SJSA1 (cell line): ENCODE data around the gene SPACA4. TPM values are rescaled to one million over a fixed set of nuclear protein-coding genes. Genes with fewer than 3 reads are reported as not detected.

Source experiments
- DNase-seq, 2 experiments: peaks; one replicate each; pipeline ENCODE4 v3.0.0-alpha.2; 2015 to 2020; ENCODE audit warnings: low spot score in 2 of 2, low read depth in 1 of 2
- H3K27ac ChIP-seq: fragments of 250-450 bp; sonication (Bioruptor Pico); 2 replicates; pipeline ENCODE4 v1.5.1; 2020; ENCODE audit warnings: mild to moderate bottlenecking, moderate library complexity
- H3K27me3 ChIP-seq: fragments of 250-450 bp; sonication (Bioruptor Pico); replicated peaks from 2 replicates; pipeline ENCODE4 v1.5.1; 2020; ENCODE audit warnings: mild to moderate bottlenecking, moderate library complexity
- H3K36me3 ChIP-seq: fragments of 250-450 bp; sonication (Bioruptor Pico); 2 replicates; pipeline ENCODE4 v1.5.1; 2020; ENCODE audit warnings: mild to moderate bottlenecking
- H3K4me1 ChIP-seq: fragments of 250-450 bp; sonication (Bioruptor Pico); replicated peaks from 2 replicates; pipeline ENCODE4 v1.6.1; 2021; ENCODE audit warnings: mild to moderate bottlenecking
- H3K4me3 ChIP-seq: fragments of 250-450 bp; sonication (Bioruptor Pico); 2 replicates; pipeline ENCODE4 v1.5.1; 2020; ENCODE audit warnings: mild to moderate bottlenecking
- H3K9me3 ChIP-seq: fragments of 250-450 bp; sonication (Bioruptor Pico); replicated peaks from 2 replicates; pipeline ENCODE4 v1.5.1; 2020; ENCODE audit warnings: mild to moderate bottlenecking
- total RNA-seq: library from RNA; depleted of rRNA; stranded (reverse); fragments of >200 nt; shearing (Covaris generic); gene quantifications from 2 replicates; pipeline ENCODE4 v1.2.3, GENCODE V29; 2014

SPACA4 gene
- total RNA-seq, 1 experiment from 2014 or later: not detected

DNA sequence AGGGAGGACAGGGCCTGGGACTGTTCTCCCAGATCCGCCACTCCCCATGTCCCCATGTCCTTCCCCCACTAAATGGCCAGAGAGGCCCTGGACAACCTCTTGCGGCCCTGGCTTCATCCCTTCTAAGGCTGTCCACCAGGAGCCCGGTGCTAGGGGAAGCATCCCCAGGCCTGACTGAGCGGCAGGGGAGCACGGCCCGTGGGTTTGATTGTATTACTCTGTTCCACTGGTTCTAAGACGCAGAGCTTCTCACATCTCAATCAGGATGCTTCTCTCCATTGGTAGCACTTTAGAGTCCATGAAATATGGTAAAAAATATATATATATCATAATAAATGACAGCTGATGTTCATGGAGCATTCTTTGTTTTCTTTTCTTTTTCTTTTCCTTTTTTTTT is 815 bp downstream of the SPACA4 start:
- H3K27me3 ChIP-seq: no peaks in the 10 kb centered on the region
- no peak overlapping the region for H3K27ac ChIP-seq
- no peak overlapping the region for H3K4me3 ChIP-seq
- DNase-seq: no peak
- H3K9me3 ChIP-seq: no peaks in the 10 kb centered on the region
- peaks cover 4% of the 10 kb centered on the region for H3K4me1 ChIP-seq
- H3K36me3 ChIP-seq: no peaks in the 10 kb centered on the region

DNA sequence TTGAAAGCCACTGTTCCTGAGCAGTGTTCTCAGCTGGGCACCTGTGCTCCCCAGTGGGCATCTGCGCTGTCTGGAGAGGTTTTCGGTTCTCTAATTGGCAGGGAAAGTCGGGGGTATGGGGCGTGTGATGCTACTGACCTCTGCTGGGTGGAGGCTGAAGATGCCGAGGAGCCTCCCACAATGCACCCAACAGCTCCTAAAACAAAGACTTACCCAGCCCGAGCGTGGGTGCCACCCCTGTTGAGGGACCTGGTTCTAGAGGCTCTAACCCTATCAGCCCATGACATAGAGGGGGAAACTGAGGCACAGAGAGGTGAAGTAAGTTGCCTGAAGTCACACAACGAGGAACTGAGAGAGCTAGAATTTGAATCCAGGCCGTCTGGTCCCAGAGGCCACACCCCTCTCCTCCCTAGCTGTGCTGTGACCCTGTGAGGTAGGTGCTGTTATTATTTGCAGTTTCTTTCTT is 2.3 kb downstream of the SPACA4 start:
- H3K27me3 ChIP-seq: no peaks in the 10 kb centered on the region
- peak in 1 of 2 experiments; percentile 39 for DNase-seq
- H3K36me3 ChIP-seq: peaks cover 4% of the 10 kb centered on the region
- H3K4me1 ChIP-seq: peaks cover 4% of the 10 kb centered on the region
- no peak overlapping the region for H3K4me3 ChIP-seq
- no peak overlapping the region for H3K27ac ChIP-seq
- H3K9me3 ChIP-seq: no peaks in the 10 kb centered on the region

DNA sequence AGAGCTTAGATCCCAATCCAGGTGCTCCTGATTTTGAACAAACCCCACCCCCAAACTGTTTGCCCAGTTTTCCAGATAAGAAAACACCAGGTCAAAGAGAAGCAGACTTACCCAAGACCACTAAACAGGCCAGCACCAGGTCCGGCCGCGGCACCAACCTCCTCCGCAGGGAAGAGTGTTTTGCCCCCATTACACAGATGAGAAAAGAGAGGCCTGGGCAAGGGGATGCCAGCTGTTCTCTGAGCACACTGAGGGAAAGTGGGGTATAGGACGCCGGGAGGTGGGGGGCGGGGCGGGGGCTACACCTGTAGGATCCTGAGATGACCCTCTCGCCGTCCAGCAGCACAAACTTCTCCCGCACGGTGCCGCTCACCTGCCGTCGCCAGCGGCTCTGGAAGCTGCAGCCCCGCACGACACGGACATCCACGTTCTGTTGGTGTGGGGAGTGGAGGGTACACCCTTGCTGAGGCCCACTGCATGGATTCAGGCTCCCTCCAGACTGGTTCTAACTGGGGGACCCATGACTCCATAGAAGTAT is 3.1 kb downstream of the SPACA4 start:
- H3K4me1 ChIP-seq: peaks cover 4% of the 10 kb centered on the region
- H3K36me3 ChIP-seq: peaks cover 12% of the 10 kb centered on the region
- no peak for DNase-seq
- no peaks in the 10 kb centered on the region; the same call in 1 of the 2 replicates for H3K27me3 ChIP-seq
- no peak overlapping the region for H3K4me3 ChIP-seq
- H3K9me3 ChIP-seq: no peaks in the 10 kb centered on the region
- no peak overlapping the region for H3K27ac ChIP-seq

DNA sequence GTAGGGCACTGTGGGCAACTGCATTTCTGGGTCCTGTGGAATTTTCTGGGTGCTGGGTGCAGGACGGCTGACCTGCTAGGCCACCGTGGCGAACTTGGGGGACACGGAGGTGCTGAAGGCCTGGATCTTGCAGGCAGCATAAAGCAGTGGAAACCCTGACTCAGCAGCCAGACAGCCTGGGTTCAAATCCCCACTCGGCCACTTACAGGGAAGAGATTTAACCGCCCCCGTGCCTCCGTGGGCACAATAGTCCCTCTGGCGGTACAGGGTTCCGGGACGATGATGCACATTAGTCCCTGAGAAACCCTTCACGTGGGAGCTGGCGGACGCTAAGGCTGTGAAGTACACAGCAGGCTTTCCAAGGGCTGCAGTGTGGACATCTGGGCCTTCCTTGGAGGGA is 5.3 kb downstream of the SPACA4 start:
- Histone ChIP-seq H3K36me3 (peaks cover 34% of the 10 kb centered on the region), H3K4me1 (peaks cover 4% of the 10 kb centered on the region), H3K9me3 (no peaks in the 10 kb centered on the region), H3K27ac (no peak overlapping the region), H3K4me3 (no peak overlapping the region), H3K27me3 (no peaks in the 10 kb centered on the region; the same call in 1 of the 2 replicates)
- no peak for DNase-seq

DNA sequence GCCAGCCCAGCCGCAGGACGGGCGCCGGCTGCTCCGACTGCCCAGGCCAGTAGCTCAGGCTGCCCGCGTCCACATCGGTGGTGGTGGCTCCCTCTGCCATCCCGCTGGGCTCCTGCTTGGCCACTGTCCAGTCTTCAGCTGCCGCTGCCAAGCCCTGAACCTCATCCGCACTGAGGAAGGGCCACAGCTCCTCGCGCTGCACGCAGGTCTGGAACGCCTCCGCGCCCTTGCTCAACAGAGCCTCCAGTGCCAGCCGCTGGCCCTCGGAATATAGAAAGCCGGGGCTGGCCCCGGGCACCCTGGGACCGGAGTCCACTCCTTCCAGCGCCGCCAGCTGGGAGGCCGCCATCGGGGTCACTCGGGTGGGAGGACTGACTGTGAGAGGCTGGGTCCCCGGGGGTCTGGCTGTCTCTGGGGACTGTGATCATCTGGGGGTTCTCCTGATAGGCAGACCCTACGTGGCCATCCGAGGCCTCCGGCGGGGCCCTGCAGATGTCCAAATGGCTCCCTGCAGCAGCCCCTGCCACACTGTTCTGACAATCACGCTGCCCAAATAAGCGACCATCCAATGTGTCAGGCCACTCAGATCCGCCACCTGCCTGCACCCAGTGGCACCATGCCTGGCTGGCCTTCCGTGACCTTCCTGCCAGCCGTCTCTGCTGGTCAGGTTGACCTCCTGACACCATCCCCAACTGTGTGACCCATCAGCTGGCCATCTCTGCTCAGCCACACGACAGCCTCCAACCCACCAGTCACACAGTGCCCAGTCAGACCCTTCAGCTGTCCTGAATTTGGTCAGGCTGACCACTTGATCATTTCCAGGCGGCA is 6.7 kb downstream of the SPACA4 start:
- Histone ChIP-seq H3K36me3 (peaks cover 48% of the 10 kb centered on the region), H3K4me3 (no peak overlapping the region), H3K27me3 (no peaks in the 10 kb centered on the region; the same call in 1 of the 2 replicates), H3K9me3 (no peaks in the 10 kb centered on the region), H3K4me1 (peaks cover 15% of the 10 kb centered on the region), H3K27ac (no peak overlapping the region)
- no peak for DNase-seq

DNA sequence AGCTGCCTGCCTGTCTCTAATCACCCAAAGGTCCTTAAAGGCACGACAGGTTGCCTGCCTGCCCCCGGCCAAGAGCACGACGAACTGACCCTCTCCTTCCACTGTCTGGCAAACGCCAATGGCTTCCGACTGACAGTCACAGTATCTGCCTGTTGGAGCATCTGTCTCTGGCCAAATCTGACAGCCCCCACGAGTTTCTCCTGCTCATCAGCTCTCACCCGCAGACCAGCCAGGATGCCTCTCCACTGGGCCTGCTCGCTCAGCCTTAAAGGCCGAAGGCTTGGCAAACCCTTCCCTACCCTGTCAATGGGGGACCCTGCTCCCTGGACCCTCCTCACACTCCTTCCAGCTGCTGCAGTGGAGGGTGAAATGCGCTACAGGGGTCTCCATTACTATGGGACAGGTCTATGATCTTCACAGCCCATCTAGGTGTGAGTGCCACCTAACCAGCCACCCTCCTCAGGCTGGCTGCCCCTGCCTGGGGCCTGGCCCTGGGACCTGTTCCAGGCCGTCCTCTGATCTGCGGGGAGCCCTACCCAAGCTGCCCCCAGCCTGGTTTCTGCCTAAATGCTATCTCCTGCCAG is 7.4 kb downstream of the SPACA4 start:
- Histone ChIP-seq H3K4me1 (peaks cover 12% of the 10 kb centered on the region), H3K9me3 (no peaks in the 10 kb centered on the region), H3K36me3 (peaks cover 53% of the 10 kb centered on the region), H3K27me3 (no peaks in the 10 kb centered on the region; the same call in 1 of the 2 replicates), H3K27ac (no peak overlapping the region), H3K4me3 (no peak overlapping the region)
- no peak for DNase-seq

DNA sequence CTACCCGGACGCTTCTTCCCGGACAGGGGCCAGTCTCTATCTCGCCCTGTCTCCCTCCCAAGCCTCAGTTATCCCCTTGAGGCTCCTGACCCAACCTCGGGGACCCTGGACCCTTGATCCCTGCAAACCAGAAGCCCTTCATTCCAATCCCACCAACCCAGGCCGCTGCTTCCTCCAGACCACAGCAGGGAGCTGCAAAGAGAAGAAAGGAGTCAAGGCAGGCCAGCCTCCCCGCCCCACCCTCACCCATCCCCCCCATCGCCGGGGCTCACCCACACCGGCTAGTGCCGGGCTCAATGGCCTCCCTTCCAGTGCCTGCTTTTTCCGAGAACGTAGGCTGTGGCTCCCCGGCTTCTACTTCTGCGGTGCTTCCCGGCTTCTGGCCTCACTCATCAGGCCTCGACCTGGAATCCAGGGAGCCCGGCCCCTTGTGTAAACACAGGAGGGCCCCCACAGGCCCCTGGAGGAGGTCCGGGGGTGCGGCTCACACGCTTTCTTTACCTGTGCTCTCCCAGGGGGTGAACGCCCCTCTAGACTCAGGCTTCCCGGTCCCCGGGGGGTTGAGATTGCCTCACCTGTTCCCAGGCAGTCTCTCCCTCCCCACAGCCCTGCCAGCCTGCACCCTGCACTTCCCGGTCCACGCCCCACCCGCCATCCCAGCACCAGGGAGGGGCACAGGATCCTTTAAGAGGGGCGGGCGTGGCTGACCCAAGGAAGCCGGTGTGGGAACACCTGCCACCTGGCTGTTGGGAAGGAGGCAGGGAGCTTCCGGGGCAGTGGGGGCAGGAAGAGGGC is 8.1 kb downstream of the SPACA4 start, which contains the start of gene FAM83E:
TSS of gene FAM83E (minus strand) at position 641 of the 795 bp plus-strand sequence. CDS start 1,704 bp downstream, outside the sequence.
- no peaks in the 10 kb centered on the region for H3K9me3 ChIP-seq
- DNase-seq: peak in 1 of 2 experiments; percentile 42
- peaks cover 53% of the 10 kb centered on the region for H3K36me3 ChIP-seq
- no peaks in the 10 kb centered on the region; the same call in 1 of the 2 replicates for H3K27me3 ChIP-seq
- no peak within 1 kb of the TSS for H3K4me3 ChIP-seq
- H3K27ac ChIP-seq: no peak within 1 kb of the TSS
- H3K4me1 ChIP-seq: peaks cover 12% of the 10 kb centered on the region

DNA sequence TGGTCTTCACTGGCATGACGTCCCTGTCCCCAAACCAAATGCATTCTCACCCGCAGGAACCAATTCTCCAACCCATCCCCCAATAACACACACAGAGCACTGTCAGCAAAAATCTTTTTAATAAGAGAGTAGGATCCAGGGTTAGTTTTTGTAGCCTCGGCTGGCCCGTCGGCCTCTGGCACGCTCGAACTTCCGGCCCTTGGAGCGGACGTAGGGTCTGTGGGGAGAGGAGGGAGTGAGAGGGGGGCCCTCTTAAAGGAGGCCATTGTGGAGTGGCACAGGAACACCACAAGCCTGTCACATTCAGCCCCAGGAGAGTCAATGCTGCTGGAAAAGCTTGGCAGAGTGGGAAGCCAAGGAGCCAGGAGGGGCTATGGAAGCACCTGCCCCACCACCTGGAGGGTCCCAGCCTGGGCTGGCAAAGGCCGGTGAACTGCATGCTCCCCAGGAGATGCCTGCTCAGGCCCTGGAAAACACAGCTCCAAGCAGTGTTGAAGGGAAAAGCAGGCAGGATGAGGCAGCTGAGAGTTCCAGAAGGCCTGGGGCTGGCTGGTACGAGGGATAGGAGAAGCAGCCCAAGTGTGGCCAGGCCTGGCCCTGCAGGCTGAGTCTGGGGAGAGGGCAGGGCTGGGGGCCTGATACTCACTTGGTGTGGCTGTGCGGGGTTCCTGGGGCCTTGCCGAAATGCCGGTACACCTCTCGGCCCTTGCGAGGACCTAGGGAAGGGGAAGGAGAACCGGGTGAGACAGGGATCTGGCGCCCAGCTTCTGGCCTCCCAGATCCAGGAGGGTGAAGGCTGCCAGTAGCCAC is 8.9 kb downstream of the SPACA4 start:
- Histone ChIP-seq H3K9me3 (no peaks in the 10 kb centered on the region), H3K4me1 (peaks cover 18% of the 10 kb centered on the region), H3K4me3 (no peak overlapping the region), H3K27ac (no peak overlapping the region), H3K36me3 (peaks cover 53% of the 10 kb centered on the region), H3K27me3 (no peaks in the 10 kb centered on the region; the same call in 1 of the 2 replicates)
- peak in 1 of 2 experiments; percentile 41 for DNase-seq

DNA sequence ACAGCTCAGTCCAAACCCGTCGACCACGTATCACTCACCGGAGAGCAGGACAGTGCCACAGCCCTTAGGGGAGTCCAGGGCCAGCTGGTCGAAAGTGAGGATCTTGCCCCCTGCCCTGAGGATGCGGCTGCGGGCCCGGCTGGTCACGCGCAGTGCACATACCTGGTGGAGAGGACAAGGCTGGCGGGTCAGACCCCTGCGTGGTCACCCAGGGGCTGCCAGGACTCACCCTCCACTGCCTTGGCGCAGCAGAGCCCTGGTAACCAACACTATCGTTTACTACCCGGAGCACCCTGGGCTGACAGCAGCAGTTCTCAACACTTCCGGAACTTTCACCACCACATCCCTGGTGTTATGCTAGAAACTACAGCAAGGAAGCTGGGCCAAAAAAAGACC is 9.5 kb downstream of the SPACA4 start:
- Histone ChIP-seq H3K4me1 (peaks cover 18% of the 10 kb centered on the region), H3K36me3 (peaks cover 53% of the 10 kb centered on the region), H3K9me3 (no peaks in the 10 kb centered on the region), H3K4me3 (no peak overlapping the region), H3K27ac (no peak overlapping the region), H3K27me3 (no peaks in the 10 kb centered on the region; the same call in 1 of the 2 replicates)
- DNase-seq: no peak

DNA sequence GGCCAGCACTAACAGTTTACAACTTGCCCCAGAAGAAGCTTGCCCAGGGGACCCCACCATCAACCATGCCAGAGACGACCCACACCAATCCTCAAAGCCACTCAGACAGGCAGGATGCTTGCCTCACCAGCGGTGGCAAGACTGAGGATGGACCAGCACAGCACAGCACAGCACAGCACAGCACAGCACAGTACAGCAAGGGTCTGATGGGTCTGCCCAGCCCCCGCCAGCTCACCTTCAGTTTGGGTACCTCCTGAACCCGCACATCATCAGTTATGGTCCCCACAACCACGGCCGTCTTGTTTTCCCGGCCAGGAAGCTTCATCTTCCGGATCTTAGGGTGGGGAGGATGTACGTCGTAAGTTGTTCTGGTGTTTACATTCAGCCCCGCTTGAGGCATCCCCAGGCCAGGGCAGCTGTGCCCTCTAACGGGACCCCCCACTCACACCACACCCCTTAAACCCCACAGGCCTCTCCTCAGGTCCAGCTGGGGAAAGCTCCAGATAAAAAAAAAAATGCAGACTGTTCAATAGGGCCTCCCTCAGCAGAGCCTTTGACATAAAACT is 10.0 kb downstream of the SPACA4 start:
- Histone ChIP-seq H3K27me3 (no peaks in the 10 kb centered on the region; the same call in 1 of the 2 replicates), H3K36me3 (peaks cover 53% of the 10 kb centered on the region), H3K4me1 (peaks cover 18% of the 10 kb centered on the region), H3K4me3 (no peak overlapping the region), H3K27ac (no peak overlapping the region), H3K9me3 (no peaks in the 10 kb centered on the region)
- DNase-seq: no peak

DNA sequence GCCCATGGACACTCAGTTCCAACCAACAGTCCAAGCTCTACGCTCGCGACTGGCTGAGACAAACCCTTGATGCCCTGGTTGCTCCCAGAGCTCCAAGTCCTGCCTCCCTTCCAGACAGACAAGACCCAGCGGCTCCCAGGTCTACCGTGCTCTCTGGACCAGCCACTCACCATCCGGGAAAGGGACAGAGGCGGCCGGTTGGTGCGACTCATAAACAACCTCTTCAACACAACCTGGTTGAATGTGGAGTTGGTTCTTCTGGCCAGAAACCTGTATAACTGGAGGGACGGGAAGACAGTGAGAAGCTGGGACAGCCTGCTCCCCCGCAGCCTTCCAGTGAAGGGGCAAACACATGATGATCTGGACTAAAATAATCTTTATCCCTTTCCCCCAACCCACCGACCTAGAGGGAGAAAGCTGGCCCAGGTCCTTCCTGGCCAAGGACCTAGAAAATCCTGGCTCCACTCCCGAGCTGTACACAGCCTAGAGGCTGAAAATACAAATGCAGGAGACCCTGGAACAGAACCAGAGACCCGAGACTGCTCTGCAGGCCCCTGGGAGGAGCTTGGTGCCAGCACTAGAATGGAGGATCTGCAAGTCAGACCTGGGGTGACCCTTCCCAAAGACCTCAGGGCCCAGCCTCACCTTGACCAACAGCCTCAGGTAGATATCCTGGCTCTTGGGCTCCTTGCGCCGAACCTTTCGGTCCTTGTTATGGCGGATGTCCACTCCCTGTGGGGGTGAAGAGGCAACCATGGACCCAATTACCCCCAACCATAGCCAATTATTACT is 10.8 kb downstream of the SPACA4 start:
- Histone ChIP-seq H3K4me3 (peak overlapping the region; percentile 67), H3K27me3 (no peaks in the 10 kb centered on the region; the same call in 1 of the 2 replicates), H3K27ac (no peak overlapping the region), H3K4me1 (peaks cover 18% of the 10 kb centered on the region), H3K36me3 (peaks cover 53% of the 10 kb centered on the region), H3K9me3 (no peaks in the 10 kb centered on the region)
- no peak for DNase-seq
